Keratinocyte (primary cell): ENCODE measurements around the gene PAQR4. TPM values are rescaled to one million over a fixed set of nuclear protein-coding genes. Genes with fewer than 3 reads are reported as not detected.
A peak's percentile ranks its signal among the peaks of the same experiment; 100 is the strongest.

ENCODE experiments used
- DNase-seq: peaks from one replicate; pipeline ENCODE4 v3.0.0-alpha.2; 2011; ENCODE audit warnings: low read depth, missing footprints, low spot score
- FAIRE-seq: peaks from 2 replicates; lab custom pipeline; 2011; peaks lifted over from hg19 to GRCh38; lab: Jason Lieb, UNC
- H2AFZ ChIP-seq: 2 replicates; pipeline ENCODE4 v1.6.0; 2012; ENCODE audit warnings: low read length, control low read depth, inconsistent platforms; ENCODE audit not compliant: control insufficient read depth
- H3K27ac ChIP-seq: 2 replicates; pipeline ENCODE4 v1.5.1; 2011; ENCODE audit warnings: low read length; ENCODE audit not compliant: control insufficient read depth, insufficient read depth
- H3K27me3 ChIP-seq: 3 replicates; pipeline ENCODE4 v1.6.0; 2011; ENCODE audit warnings: low read length; ENCODE audit not compliant: control insufficient read depth, insufficient read depth; ENCODE audit errors: extremely low read depth
- H3K36me3 ChIP-seq, 2 experiments: 2 replicates in 1 of 2; 3 replicates in 1 of 2; pipeline ENCODE4 v1.5.1; 2011; ENCODE audit warnings: low read length in 2 of 2, mild to moderate bottlenecking in 1 of 2; ENCODE audit not compliant: control insufficient read depth in 2 of 2, insufficient read depth in 2 of 2; ENCODE audit errors: extremely low read depth in 1 of 2
- H3K4me1 ChIP-seq: 3 replicates; pipeline ENCODE4 v1.5.1; 2011; ENCODE audit warnings: low read length; ENCODE audit not compliant: control insufficient read depth, insufficient read depth; ENCODE audit errors: extremely low read depth
- H3K4me2 ChIP-seq: 3 replicates; pipeline ENCODE4 v1.6.0; 2011; ENCODE audit warnings: low read depth, low read length; ENCODE audit not compliant: control insufficient read depth, insufficient read depth; ENCODE audit errors: extremely low read depth
- H3K4me3 ChIP-seq, 3 experiments: fragments of 200-600 bp in 1 of 3; sonication (generic) in 1 of 3; 2 replicates in 2 of 3; 3 replicates in 1 of 3; pipeline ENCODE4 v1.5.1; 2011 to 2016; ENCODE audit warnings: low read length in 3 of 3, mild to moderate bottlenecking in 3 of 3, control low read depth in 2 of 3, inconsistent platforms in 1 of 3, low read depth in 1 of 3, mixed read lengths in 1 of 3, mixed run types in 1 of 3, moderate library complexity in 1 of 3; ENCODE audit not compliant: control insufficient read depth in 2 of 3, insufficient read depth in 2 of 3; ENCODE audit errors: extremely low read depth in 1 of 3
- H3K79me2 ChIP-seq: 2 replicates; pipeline ENCODE4 v1.6.0; 2012; ENCODE audit warnings: low read length; ENCODE audit not compliant: control insufficient read depth, insufficient read depth
- H3K9ac ChIP-seq: 3 replicates; pipeline ENCODE4 v1.6.0; 2011; ENCODE audit warnings: low read length; ENCODE audit not compliant: control insufficient read depth, insufficient read depth; ENCODE audit errors: extremely low read depth
- H3K9me1 ChIP-seq: 3 replicates; pipeline ENCODE4 v1.6.0; 2011; ENCODE audit warnings: low read length; ENCODE audit not compliant: control insufficient read depth, insufficient read depth; ENCODE audit errors: extremely low read depth
- H3K9me3 ChIP-seq: 2 replicates; pipeline ENCODE4 v1.5.1; 2012; ENCODE audit warnings: low read depth, low read length; ENCODE audit not compliant: control insufficient read depth
- H4K20me1 ChIP-seq: 3 replicates; pipeline ENCODE4 v1.6.0; 2011; ENCODE audit warnings: low read length; ENCODE audit not compliant: control insufficient read depth, insufficient read depth; ENCODE audit errors: extremely low read depth
- EZH2 ChIP-seq: IDR thresholded peaks from one replicate; pipeline ENCODE4 v1.6.1; 2012; ENCODE audit warnings: inconsistent platforms, mild to moderate bottlenecking, low read length, moderate library complexity
- dilution Hi-C: fragments of 300-500 bp; cut with MboI; formaldehyde crosslinking; loops from one replicate; pipeline ENCODE4 v1.7.0; 2020; ENCODE audit warnings: low sequenced_read_pairs; ENCODE audit not compliant: extremely low pct_ligation_motif_present
- polyA plus RNA-seq, 5 experiments: library from polyadenylated mRNA; depleted of rRNA in 3 of 5; stranded (reverse) in 3 of 5; stranded (forward) in 1 of 5; unstranded in 1 of 5; fragments of >200 nt; gene quantifications; 1 replicate in 1 of 5; 2 replicates in 3 of 5; 3 replicates in 1 of 5; pipeline versions ENCODE4 v1.2.1 to v1.2.3, GENCODE V29; 2011 to 2012; ENCODE audit warnings: missing spikeins in 2 of 5, low read depth in 1 of 5, low replicate concordance in 1 of 5
- TF ChIP-seq, protein P1 (sequence below), 3 experiments: IDR thresholded peaks in 1 of 3; conservative IDR thresholded peaks in 1 of 3; optimal IDR thresholded peaks in 1 of 3; 2 replicates in 2 of 3; 3 replicates in 1 of 3; pipeline versions ENCODE3 to v1.5.1; 2011; ENCODE audit warnings: low read length in 3 of 3, mild to moderate bottlenecking in 3 of 3, moderate library complexity in 2 of 3, control low read depth in 1 of 3, inconsistent platforms in 1 of 3; ENCODE audit not compliant: insufficient read depth in 2 of 3; ENCODE audit errors: extremely low read depth in 1 of 3

PAQR4 gene
- polyA plus RNA-seq, 1 donor (not counting 4 experiments of a cell fraction or from before 2014, with no cell fraction given): 16.8 TPM

DNA sequence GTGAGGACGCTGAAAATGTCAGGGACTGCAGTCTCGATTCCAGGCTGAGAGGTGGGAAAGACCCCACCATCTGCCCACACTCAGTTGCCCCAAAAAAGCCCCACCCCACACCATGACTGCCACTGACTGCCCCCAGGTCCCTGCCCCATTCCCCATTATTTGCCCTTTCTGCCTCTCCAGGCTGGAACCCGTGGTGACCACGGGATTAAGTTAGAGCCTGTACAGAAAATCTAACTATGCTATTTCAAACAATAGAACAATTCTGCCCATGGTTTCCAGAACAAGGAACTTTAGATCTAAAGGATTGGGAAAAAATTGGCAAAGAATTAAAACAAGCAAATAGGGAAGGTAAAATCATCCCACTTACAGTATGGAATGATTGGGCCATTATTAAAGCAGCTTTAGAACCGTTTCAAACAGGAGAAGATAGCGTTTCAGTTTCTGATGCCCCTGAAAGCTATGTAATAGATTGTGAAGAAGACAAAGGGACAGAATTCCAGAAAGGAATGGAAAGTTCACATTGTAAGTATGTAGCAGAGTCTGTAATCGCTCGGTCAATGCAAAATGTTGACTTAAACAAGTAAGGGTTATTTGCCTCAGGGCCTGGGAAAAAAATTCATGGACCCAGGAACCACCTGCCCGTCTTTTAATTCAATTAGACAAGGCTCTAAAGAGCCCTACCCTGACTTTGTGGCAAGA is 43.0 kb upstream of the PAQR4 start:
- DNase-seq: no peak

DNA sequence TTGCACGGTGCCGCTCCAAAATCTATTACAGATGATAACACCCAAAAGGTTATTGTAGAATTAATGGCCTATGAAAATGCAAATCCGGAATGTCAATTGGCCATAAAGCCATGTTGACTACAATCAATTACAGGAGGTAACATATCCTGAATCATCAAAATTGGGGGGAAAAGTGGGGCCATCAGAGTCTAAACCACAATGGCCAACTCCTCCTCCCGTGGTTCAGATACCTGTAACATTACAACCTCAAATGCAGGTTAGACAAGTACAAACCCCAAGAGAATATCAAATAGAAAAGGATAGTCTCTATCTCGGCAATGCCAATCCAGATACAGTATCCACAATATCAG is 42.5 kb upstream of the PAQR4 start:
- Histone ChIP-seq H3K4me2 (peak overlapping the region; percentile 69), H3K79me2 (peaks cover 15% of the 10 kb centered on the region), H3K9me1 (no peaks in the 10 kb centered on the region), H4K20me1 (no peaks in the 10 kb centered on the region), H3K27ac (peak overlapping the region; percentile 10), H3K27me3 (no peaks in the 10 kb centered on the region), H3K9ac (peak overlapping the region; percentile 2), H3K36me3 (peaks cover 5 to 17% of the 10 kb centered on the region in 2 experiments), H3K4me3 (no peak overlapping the region), H2AFZ (peak overlapping the region; percentile 49), H3K4me1 (peaks cover 20% of the 10 kb centered on the region), H3K9me3 (no peaks in the 10 kb centered on the region)
- DNase-seq (no peak), FAIRE-seq (no peak)
- TF ChIP-seq, protein P1, sequence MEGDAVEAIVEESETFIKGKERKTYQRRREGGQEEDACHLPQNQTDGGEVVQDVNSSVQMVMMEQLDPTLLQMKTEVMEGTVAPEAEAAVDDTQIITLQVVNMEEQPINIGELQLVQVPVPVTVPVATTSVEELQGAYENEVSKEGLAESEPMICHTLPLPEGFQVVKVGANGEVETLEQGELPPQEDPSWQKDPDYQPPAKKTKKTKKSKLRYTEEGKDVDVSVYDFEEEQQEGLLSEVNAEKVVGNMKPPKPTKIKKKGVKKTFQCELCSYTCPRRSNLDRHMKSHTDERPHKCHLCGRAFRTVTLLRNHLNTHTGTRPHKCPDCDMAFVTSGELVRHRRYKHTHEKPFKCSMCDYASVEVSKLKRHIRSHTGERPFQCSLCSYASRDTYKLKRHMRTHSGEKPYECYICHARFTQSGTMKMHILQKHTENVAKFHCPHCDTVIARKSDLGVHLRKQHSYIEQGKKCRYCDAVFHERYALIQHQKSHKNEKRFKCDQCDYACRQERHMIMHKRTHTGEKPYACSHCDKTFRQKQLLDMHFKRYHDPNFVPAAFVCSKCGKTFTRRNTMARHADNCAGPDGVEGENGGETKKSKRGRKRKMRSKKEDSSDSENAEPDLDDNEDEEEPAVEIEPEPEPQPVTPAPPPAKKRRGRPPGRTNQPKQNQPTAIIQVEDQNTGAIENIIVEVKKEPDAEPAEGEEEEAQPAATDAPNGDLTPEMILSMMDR (optimal IDR thresholded peaks at IDR 0.05 in 1 of 3, IDR thresholded peaks at IDR 0.05 in 1 of 3, conservative IDR thresholded peaks at IDR 0.05 in 1 of 3; ENCODE audit: extremely low read depth in 1 of 3, insufficient read depth in 2 of 3, low read length in 3 of 3): no peak
- TF ChIP-seq EZH2: no peak
- dilution Hi-C loops: no loop called here

More for the DNA sequence above, 43.0 kb upstream of the PAQR4 start:
- no peak overlapping the region for H3K4me2 ChIP-seq
- H3K27me3 ChIP-seq: no peaks in the 10 kb centered on the region
- no peak overlapping the region for H3K4me3 ChIP-seq
- H3K9me3 ChIP-seq: no peaks in the 10 kb centered on the region
- no peaks in the 10 kb centered on the region for H4K20me1 ChIP-seq
- peaks cover 17% of the 10 kb centered on the region for H3K79me2 ChIP-seq
- H3K9ac ChIP-seq: peak overlapping the region; percentile 22
- peaks cover 5 to 18% of the 10 kb centered on the region in 2 experiments for H3K36me3 ChIP-seq
- H2AFZ ChIP-seq: no peak overlapping the region
- dilution Hi-C loops: no loop called here
- TF ChIP-seq EZH2: no peak
- TF ChIP-seq, protein P1 (optimal IDR thresholded peaks at IDR 0.05 in 1 of 3, IDR thresholded peaks at IDR 0.05 in 1 of 3, conservative IDR thresholded peaks at IDR 0.05 in 1 of 3; ENCODE audit: extremely low read depth in 1 of 3, insufficient read depth in 2 of 3, low read length in 3 of 3): no peak
- peak overlapping the region; percentile 31 for H3K27ac ChIP-seq
- H3K9me1 ChIP-seq: no peaks in the 10 kb centered on the region
- no peak for FAIRE-seq
- peaks cover 20% of the 10 kb centered on the region for H3K4me1 ChIP-seq
